Measurements from ENCODE around the gene SNAP47. TPM values are rescaled to one million over a fixed set of nuclear protein-coding genes. Genes with fewer than 3 reads are reported as not detected.

SNAP47 gene
- total RNA-seq, 4 donors from 2014 or later, result 23.7 to 63.2 (median 31.2) TPM

GRCh38 chr1:227785805-227786671, 50.8 kb downstream of the SNAP47 start:
- DNase-seq (ENCODE audit: low spot score) (no peak), ATAC-seq (ENCODE audit: low FRiP score) (no peak)
- TF ChIP-seq, protein P1, sequence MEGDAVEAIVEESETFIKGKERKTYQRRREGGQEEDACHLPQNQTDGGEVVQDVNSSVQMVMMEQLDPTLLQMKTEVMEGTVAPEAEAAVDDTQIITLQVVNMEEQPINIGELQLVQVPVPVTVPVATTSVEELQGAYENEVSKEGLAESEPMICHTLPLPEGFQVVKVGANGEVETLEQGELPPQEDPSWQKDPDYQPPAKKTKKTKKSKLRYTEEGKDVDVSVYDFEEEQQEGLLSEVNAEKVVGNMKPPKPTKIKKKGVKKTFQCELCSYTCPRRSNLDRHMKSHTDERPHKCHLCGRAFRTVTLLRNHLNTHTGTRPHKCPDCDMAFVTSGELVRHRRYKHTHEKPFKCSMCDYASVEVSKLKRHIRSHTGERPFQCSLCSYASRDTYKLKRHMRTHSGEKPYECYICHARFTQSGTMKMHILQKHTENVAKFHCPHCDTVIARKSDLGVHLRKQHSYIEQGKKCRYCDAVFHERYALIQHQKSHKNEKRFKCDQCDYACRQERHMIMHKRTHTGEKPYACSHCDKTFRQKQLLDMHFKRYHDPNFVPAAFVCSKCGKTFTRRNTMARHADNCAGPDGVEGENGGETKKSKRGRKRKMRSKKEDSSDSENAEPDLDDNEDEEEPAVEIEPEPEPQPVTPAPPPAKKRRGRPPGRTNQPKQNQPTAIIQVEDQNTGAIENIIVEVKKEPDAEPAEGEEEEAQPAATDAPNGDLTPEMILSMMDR (IDR thresholded peaks at IDR 0.05), result no peak

DNA sequence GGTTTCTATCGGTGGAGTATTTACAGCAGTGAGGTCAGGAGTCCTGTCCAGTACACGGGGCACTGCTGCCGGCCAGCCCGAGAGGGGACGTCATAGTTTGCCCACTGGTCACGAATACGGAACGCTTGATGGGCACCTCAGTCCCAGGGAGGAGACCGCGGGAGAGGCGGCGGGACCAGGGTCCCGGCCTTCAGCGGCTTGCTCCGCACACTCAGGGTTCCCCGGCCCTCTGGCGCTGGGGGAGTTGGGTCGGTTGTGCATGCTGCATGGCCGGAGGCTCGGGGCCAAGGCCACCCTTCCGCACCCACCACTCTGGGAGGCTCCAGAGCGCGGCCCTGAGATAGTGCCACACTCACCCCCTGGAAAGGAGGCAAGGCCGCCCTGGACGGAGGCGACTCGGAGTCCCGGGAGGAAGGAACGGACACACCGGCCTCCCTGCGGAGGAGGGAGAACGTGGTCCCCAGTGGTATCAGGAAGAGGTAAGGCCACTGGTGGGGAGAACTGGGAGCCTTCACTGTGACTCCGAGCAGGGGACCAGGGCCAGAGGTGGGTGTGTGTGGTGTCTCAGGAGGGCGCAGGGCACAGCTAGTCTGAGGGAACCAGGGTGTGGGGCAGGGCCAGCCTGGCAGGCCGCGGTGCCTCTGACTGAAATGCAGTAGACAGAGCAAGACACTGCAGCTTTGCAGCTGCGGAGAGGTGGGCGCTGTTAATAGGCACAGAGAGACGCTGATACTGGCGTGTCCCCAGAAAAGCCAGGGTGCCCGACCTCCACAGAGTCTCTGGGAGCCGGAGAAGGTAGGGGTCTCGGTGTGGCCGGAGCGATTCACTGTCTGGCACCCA, 51.7 kb downstream of the SNAP47 start:
- TF ChIP-seq, protein P1 (IDR thresholded peaks at IDR 0.05), result no peak
- peak; percentile 22 for DNase-seq (ENCODE audit: low spot score)
- peak; percentile 12 for ATAC-seq (ENCODE audit: low FRiP score)

GRCh38 chr1:227787513-227788270, 52.5 kb downstream of the SNAP47 start:
- TF ChIP-seq, protein P1 (IDR thresholded peaks at IDR 0.05), result no peak

DNA sequence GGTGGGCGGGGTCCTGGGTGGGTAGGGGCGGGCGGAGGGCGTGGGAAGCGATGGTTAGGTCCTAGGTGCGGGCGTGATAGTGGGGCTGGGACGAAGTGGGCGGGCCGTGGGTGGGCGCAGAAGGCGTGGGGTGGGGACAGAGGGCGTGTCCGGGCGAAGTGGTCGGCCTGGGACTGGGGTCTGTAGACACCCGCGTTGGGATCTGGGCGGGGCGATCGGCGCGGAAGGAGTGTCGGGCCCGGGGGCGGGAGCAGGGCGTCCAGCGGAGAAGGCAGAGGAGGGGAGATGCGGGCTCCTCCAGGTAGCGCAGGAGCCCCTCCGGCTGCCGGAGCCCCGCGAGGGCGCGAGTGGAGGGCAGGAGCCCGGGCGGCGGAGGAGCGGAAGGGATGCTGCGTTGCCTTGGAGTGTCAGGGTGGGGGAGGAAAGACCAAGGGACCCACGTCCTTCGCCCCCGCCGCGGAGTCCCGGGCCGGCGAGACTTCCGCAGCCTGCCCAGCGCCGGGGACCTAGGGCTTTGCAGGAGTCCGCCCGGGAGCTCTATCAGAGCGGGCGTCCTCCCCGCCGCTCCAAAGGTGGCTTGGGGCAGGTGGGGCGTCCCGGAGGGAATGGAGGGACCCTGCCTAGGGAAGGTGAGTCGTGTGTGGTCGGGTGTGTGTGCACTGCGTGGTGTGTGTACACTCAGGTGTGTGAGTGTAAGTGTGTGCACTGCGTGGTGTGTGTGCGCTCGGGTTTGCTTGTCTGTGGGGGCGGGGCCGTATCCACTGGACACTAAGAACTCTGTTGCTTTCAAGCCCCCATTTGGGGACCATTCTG, 53.2 kb downstream of the SNAP47 start:
- ATAC-seq (ENCODE audit: low FRiP score), result peak; percentile 79
- DNase-seq (ENCODE audit: low spot score), result peak; percentile 51
- TF ChIP-seq, protein P1 (IDR thresholded peaks at IDR 0.05), result no peak

More at GRCh38 chr1:227787513-227788270, 52.5 kb downstream of the SNAP47 start:
- ATAC-seq (ENCODE audit: low FRiP score) (peak; percentile 92), DNase-seq (ENCODE audit: low spot score) (peak; percentile 76)

DNA sequence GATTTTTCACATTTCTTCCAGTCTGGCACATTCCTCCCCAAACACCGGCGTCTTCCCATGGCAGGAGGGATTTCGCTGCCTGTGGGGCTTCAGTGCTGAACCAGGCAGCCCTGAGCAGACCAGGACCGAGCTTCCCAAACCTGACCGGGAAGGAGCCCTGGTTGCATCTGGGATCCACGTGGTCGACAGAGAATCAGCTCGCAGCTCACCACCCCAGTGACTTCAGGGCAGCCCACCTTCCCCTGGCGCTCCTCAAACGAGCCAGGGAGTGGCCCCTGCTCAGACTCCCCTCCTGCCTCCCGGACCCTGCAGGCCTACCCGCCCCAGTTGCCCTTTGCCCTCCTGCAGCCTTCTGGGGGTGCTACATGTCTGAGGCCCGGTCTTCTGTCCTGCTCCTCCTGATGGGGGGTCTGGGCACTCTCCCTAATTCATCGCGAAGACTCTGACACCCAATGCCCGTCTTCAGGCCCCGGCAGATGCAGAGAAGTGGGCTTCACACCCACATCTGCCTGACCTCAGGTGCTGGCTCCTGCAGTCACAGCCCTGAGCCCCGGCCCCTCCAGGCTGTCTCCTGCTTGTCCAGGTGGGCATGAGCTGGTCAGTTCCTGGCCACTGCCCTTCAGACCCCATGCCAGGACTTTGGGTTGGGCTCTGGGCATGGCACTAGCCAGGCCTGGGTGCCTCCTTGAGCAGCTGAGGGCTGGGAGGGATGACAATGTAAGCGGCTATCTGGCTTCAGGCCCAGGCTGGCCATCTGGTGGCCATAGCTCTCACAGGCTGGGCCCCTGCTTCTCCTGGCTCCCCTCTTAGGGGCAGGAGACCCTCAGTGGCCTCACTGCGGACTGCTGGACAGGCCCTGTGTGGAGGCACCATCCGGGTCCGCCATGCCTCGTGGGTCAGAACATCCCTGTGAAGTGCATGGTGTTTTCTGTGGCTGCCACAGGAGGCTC, 54.1 kb downstream of the SNAP47 start:
- no peak for ATAC-seq (ENCODE audit: low FRiP score)
- DNase-seq (ENCODE audit: low spot score), result no peak
- TF ChIP-seq, protein P1 (IDR thresholded peaks at IDR 0.05), result no peak
